OCI-LY3 (cell line): ENCODE data around the gene LGALS4.
"Not testable (repeated sequence)": the region's sequence is repeated elsewhere in the genome, so short reads cannot be mapped to it uniquely, and the experiment has no call there.

ENCODE experiments used
- H2AFZ ChIP-seq: fragments of 200-600, 300-600 bp; shearing (Covaris generic); 2 replicates; pipeline ENCODE4 v1.6.0; 2014; ENCODE audit warnings: antibody characterized with exemption, low read depth, low read length
- H3K27ac ChIP-seq: fragments of 200-600, 300-600 bp; sonication (generic); 2 replicates; pipeline ENCODE4 v1.5.1; 2014; ENCODE audit warnings: mild to moderate bottlenecking, low read length, moderate library complexity, mixed read lengths
- H3K27me3 ChIP-seq: fragments of 200-600, 300-600 bp; sonication (generic); 2 replicates; pipeline ENCODE4 v1.6.1; 2014; ENCODE audit warnings: low read depth, low read length, mixed read lengths
- H3K36me3 ChIP-seq: fragments of 200-600, 300-600 bp; sonication (generic); replicated peaks from 2 replicates; pipeline ENCODE3; 2014; ENCODE audit warnings: low read depth, low read length, mixed read lengths
- H3K4me1 ChIP-seq: fragments of 300-600, 200-600 bp; sonication (generic); 2 replicates; pipeline ENCODE4 v1.6.1; 2014; ENCODE audit warnings: low read length, mixed read lengths
- H3K4me2 ChIP-seq: fragments of 200-600, 300-600 bp; sonication (generic); 2 replicates; pipeline ENCODE4 v1.6.1; 2014; ENCODE audit warnings: low read length, mixed read lengths
- H3K4me3 ChIP-seq: fragments of 300-600, 200-600 bp; sonication (generic); 2 replicates; pipeline ENCODE4 v1.5.1; 2014; ENCODE audit warnings: antibody characterized with exemption, mild to moderate bottlenecking, low read length, moderate library complexity
- H3K79me2 ChIP-seq: fragments of 300-600, 200-600 bp; shearing (Covaris generic); 2 replicates; pipeline ENCODE4 v1.6.1; 2014; ENCODE audit warnings: mild to moderate bottlenecking, low read length, mixed read lengths
- H3K9ac ChIP-seq: fragments of 300-600, 200-600 bp; shearing (Covaris generic); 2 replicates; pipeline ENCODE4 v1.6.0; 2014; ENCODE audit warnings: mild to moderate bottlenecking, low read length, moderate library complexity
- H3K9me3 ChIP-seq: fragments of 200-600, 300-600 bp; shearing (Covaris generic); 2 replicates; pipeline ENCODE4 v1.6.1; 2014; ENCODE audit warnings: low read length, mixed read lengths; ENCODE audit not compliant: insufficient read depth
- H4K20me1 ChIP-seq: fragments of 200-600, 300-600 bp; sonication (generic); 2 replicates; pipeline ENCODE4 v1.6.1; 2016; ENCODE audit warnings: low read length, mixed read lengths; ENCODE audit not compliant: insufficient read depth
- CTCF ChIP-seq: fragments of 200-600, 300-600 bp; sonication (generic); IDR thresholded peaks from 2 replicates; pipeline ENCODE4 v1.5.1; 2014; ENCODE audit warnings: antibody characterized with exemption, low read length, low read depth
- EZH2phosphoT487 ChIP-seq: fragments of 200-600 bp; shearing (Covaris generic); IDR thresholded peaks from 2 replicates; pipeline ENCODE4 v1.6.1; 2018; ENCODE audit warnings: antibody characterized with exemption, mixed run types, low read depth

LGALS4 gene

GRCh38 chr19:38774181-38774950, 38.4 kb downstream of the LGALS4 start:
- Histone ChIP-seq H3K36me3 (no peaks in the 10 kb centered on the region), H3K4me2 (no peak overlapping the region), H2AFZ (no peak overlapping the region), H3K27me3 (peaks cover 4% of the 10 kb centered on the region; the same call in 1 of the 2 replicates), H3K4me1 (no peaks in the 10 kb centered on the region), H4K20me1 (no peaks in the 10 kb centered on the region), H3K9me3 (no peaks in the 10 kb centered on the region), H3K79me2 (no peaks in the 10 kb centered on the region), H3K9ac (no peak overlapping the region), H3K4me3 (no peak overlapping the region), H3K27ac (no peak overlapping the region)
- TF ChIP-seq EZH2phosphoT487: no peak
- no peak for TF ChIP-seq CTCF

- H3K27me3 ChIP-seq: peaks cover under 1% of the 10 kb centered on the region; the same call in 1 of the 2 replicates
- H3K4me1 ChIP-seq: no peaks in the 10 kb centered on the region
- H3K4me2 ChIP-seq: no peak within 1 kb of the TSS
- no peaks in the 10 kb centered on the region for H4K20me1 ChIP-seq
- no peak for TF ChIP-seq CTCF
- TF ChIP-seq EZH2phosphoT487: no peak
- no peak within 1 kb of the TSS for H3K9ac ChIP-seq
- H3K4me3 ChIP-seq: no peak within 1 kb of the TSS
- no peaks in the 10 kb centered on the region for H3K79me2 ChIP-seq
- no peaks in the 10 kb centered on the region for H3K9me3 ChIP-seq
- H3K36me3 ChIP-seq: no peaks in the 10 kb centered on the region
- H3K27ac ChIP-seq: no peak within 1 kb of the TSS
- H2AFZ ChIP-seq: no peak within 1 kb of the TSS
Measured at GRCh38 chr19:38773469-38774177, 39.1 kb downstream of the LGALS4 start, which contains the start of gene LGALS7. Gene LGALS7, minus strand, starts transcription at chr19:38773517. Its CDS starts 25 bp downstream, at chr19:38773492.

GRCh38 chr19:38771569-38771968, 41.2 kb downstream of the LGALS4 start:
- not testable (repeated sequence) for H3K27me3 ChIP-seq, H4K20me1 ChIP-seq, H3K27ac ChIP-seq, H3K4me2 ChIP-seq, H2AFZ ChIP-seq, H3K4me3 ChIP-seq, H3K4me1 ChIP-seq, H3K9ac ChIP-seq, H3K36me3 ChIP-seq, H3K9me3 ChIP-seq, H3K79me2 ChIP-seq

GRCh38 chr19:38770949-38771275, 41.8 kb downstream of the LGALS4 start:
- H3K9me3 ChIP-seq, H3K9ac ChIP-seq, H2AFZ ChIP-seq, H3K79me2 ChIP-seq, H4K20me1 ChIP-seq, H3K4me3 ChIP-seq, H3K36me3 ChIP-seq, H3K27ac ChIP-seq, H3K4me1 ChIP-seq, H3K27me3 ChIP-seq, H3K4me2 ChIP-seq: not testable (repeated sequence)

GRCh38 chr19:38770228-38770948, 42.4 kb downstream of the LGALS4 start:
- H3K4me3 ChIP-seq, H2AFZ ChIP-seq, H3K9me3 ChIP-seq, H3K4me2 ChIP-seq, H4K20me1 ChIP-seq, H3K9ac ChIP-seq, H3K27ac ChIP-seq, H3K36me3 ChIP-seq, H3K27me3 ChIP-seq, H3K4me1 ChIP-seq, H3K79me2 ChIP-seq: not testable (repeated sequence)
